Esophagus squamous epithelium (tissue), 4 donors: Measurements from ENCODE around the gene GPC6.

ENCODE experiments used
- CTCF ChIP-seq, 6 experiments: fragments of 450-650 bp in 4 of 6; fragments of 200-600 bp in 2 of 6; sonication (generic) in 2 of 6; IDR thresholded peaks; one replicate each; pipeline ENCODE4 v1.5.1; 2016 to 2019; ENCODE audit warnings: antibody characterized with exemption in 6 of 6, mild to moderate bottlenecking in 4 of 6, moderate library complexity in 4 of 6
- POLR2A ChIP-seq, 4 donors: fragments of 450-650 bp; IDR thresholded peaks; one replicate each; pipeline ENCODE4 v1.6.1; 2017; ENCODE audit warnings: antibody characterized with exemption in 4 of 4, mild to moderate bottlenecking in 4 of 4, moderate library complexity in 3 of 4

GRCh38 chr13:93262729-93263345, 36.2 kb downstream of the GPC6 start:
- TF ChIP-seq CTCF (IDR thresholded peaks at IDR 0.05): no peak
- no peak for TF ChIP-seq POLR2A (IDR thresholded peaks at IDR 0.05)
